ENCODE measurements around the gene AWAT1. TPM values are rescaled to one million over a fixed set of nuclear protein-coding genes. Genes with fewer than 3 reads are reported as not detected.
"Not testable (repeated sequence)": the region's sequence is repeated elsewhere in the genome, so short reads cannot be mapped to it uniquely, and the experiment has no call there.

AWAT1 gene
- total and polyA plus RNA-seq, 8 donors: not detected

DNA sequence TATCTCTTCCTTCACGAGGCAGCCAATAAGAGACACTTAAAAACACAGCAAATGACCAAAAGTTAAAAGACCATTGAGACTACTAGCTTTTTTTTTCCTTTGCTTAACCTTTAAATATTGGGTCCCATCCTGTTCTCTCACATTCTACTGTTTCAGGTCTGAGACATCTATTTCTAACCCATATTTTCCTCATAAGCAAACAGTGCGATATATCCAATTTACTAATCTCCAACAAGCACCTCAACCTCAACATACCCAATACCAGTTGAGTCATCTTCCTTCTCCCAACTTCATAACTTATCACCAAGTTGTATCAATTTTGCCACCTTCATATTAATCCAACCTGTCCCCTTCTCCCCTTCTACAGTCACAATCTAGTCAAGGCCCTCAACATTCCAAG lies 7.0 kb downstream of the AWAT1 start:
- ATAC-seq (no peak), FAIRE-seq (no peak), DNase-seq (no peak)
- peaks cover 0 to 5% (median 0%) of the 10 kb centered on the region in 4 donors for H3K27me3 ChIP-seq
- 69 to 74% methylated on average over 2 of the region's 2 CpGs for WGBS, 2 donors
- H3K4me1 ChIP-seq: no peaks in the 10 kb centered on the region
- H3K27ac ChIP-seq: no peak overlapping the region
- intact Hi-C loops (cut with DNase I): no loop called here
- TF ChIP-seq, protein P1, sequence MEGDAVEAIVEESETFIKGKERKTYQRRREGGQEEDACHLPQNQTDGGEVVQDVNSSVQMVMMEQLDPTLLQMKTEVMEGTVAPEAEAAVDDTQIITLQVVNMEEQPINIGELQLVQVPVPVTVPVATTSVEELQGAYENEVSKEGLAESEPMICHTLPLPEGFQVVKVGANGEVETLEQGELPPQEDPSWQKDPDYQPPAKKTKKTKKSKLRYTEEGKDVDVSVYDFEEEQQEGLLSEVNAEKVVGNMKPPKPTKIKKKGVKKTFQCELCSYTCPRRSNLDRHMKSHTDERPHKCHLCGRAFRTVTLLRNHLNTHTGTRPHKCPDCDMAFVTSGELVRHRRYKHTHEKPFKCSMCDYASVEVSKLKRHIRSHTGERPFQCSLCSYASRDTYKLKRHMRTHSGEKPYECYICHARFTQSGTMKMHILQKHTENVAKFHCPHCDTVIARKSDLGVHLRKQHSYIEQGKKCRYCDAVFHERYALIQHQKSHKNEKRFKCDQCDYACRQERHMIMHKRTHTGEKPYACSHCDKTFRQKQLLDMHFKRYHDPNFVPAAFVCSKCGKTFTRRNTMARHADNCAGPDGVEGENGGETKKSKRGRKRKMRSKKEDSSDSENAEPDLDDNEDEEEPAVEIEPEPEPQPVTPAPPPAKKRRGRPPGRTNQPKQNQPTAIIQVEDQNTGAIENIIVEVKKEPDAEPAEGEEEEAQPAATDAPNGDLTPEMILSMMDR (IDR thresholded peaks at IDR 0.05): no peak
- no peaks in the 10 kb centered on the region for H3K9me3 ChIP-seq
- no peaks in the 10 kb centered on the region for H3K36me3 ChIP-seq
- no peak overlapping the region for H3K4me3 ChIP-seq

DNA sequence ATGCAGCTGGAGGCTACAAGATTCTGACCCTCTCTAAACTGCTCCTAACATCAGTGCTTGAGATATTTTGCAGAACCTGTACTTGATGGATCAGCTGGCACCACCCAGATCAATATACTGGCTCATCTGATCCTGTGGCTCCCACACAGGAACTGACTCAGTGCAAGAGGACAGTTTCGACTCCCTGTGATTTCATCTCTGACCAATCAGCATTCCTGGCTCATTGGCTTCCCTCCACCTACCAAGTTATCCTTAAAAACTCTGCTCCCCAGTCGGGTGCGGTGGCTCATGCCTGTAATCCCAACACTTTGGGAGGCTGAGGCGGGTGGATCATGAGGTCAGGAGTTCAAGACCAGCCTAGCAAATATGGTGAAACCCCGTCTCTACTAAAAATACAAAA lies 9.1 kb downstream of the AWAT1 start:
- FAIRE-seq, H3K4me3 ChIP-seq, ATAC-seq: not testable (repeated sequence)

DNA sequence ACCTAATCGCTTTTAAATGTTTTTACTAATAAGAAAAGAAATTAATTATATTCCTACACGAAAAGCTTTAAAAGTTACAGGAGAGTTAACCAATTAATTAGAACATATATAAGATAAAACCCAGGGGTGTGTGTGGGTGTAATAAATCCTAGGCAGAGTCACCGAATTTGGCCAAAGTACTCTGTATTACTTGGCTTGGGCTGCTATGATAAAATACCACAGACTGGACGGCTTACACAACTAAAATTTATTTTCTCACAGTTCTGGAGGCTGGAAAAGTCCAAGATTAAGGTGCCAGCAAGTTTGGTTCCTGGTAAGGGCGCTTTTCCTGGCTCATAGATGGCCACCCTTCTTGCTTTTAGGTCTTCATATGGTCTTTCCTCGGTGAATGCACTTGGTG lies 10.4 kb downstream of the AWAT1 start:
- DNase-seq: no peak
- ATAC-seq: no peak
- intact Hi-C loops (cut with DNase I): no loop called here
- WGBS, 2 donors: 63 to 78% methylated on average over 6 of the region's 6 CpGs
- Histone ChIP-seq H3K36me3 (no peaks in the 10 kb centered on the region), H3K9me3 (no peaks in the 10 kb centered on the region), H3K4me3 (no peak overlapping the region), H3K27me3 (peaks cover 0 to 10% (median 0%) of the 10 kb centered on the region in 4 donors), H3K4me1 (no peaks in the 10 kb centered on the region), H3K27ac (no peak overlapping the region)
- peak; percentile 39 for FAIRE-seq
- TF ChIP-seq, protein P1 (IDR thresholded peaks at IDR 0.05): no peak

More for the DNA sequence above, 9.1 kb downstream of the AWAT1 start:
- DNase-seq; H3K36me3 ChIP-seq; intact Hi-C loops (cut with DNase I); H3K9me3 ChIP-seq; H3K4me1 ChIP-seq; H3K27me3 ChIP-seq; H3K27ac ChIP-seq: not testable (repeated sequence)
- WGBS, 2 donors: 63 to 70% methylated on average over 5 of the region's 5 CpGs

DNA sequence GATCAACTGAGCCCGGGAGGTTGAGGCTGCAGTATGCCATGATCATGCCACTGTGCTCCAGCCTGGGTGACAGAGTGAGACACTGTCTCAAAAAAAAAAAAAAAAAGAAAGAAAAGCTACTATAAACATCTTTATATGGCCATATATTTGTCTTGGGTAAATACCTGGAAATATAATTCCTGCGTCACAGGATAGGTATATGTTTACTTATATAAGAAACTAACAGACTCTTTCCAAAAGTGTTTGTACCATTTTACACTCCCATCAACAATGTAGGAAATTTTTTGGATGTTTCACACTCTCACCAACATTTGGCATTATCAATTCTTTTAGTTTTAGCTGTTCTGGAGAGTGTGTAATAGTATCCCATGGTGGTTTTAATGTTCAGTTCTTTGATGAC lies 12.8 kb downstream of the AWAT1 start:
- no peak for DNase-seq
- TF ChIP-seq, protein P1 (IDR thresholded peaks at IDR 0.05): no peak
- no peak for ATAC-seq
- Histone ChIP-seq H3K9me3 (no peaks in the 10 kb centered on the region), H3K27ac (no peak overlapping the region), H3K27me3 (peaks cover 0 to 16% (median 0%) of the 10 kb centered on the region in 4 donors), H3K36me3 (no peaks in the 10 kb centered on the region), H3K4me1 (no peaks in the 10 kb centered on the region), H3K4me3 (no peak overlapping the region)
- 79 to 83% methylated on average over 2 of the region's 2 CpGs for WGBS, 2 donors
- intact Hi-C loops (cut with DNase I): no loop called here
- FAIRE-seq: no peak

DNA sequence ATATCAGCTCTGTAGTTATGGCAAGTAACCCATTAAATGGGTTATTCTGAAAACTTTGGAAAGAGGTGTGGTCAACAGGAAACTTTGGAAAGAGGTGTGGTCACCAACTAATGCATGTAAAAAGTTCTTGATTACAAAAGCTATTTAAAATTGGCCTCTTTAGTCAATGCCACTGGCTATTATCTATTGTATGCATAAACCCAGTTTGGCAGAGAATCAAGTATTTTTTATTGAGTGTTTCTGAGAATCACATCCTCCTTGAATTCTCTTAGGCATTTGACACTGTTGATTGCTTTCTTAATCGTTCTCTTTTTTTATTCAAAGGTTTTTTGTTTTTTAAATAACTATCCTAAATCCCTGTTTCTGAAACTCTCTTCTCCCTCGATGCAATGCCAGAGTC lies 18.0 kb downstream of the AWAT1 start:
- Histone ChIP-seq H3K4me3 (no peak overlapping the region), H3K36me3 (no peaks in the 10 kb centered on the region), H3K4me1 (no peaks in the 10 kb centered on the region), H3K27ac (no peak overlapping the region), H3K27me3 (peaks cover 0 to 19% (median 0%) of the 10 kb centered on the region in 4 donors), H3K9me3 (no peaks in the 10 kb centered on the region)
- WGBS, 2 donors: 47 to 62% methylated on average over 2 of the region's 2 CpGs
- TF ChIP-seq, protein P1 (IDR thresholded peaks at IDR 0.05): no peak
- no peak for FAIRE-seq
- no peak for ATAC-seq
- intact Hi-C loops (cut with DNase I): no loop called here
- DNase-seq: no peak

Data from pancreas (tissue), 10 donors.